ENCODE results near the gene DAD1. TPM values are rescaled to one million over a fixed set of nuclear protein-coding genes. Genes with fewer than 3 reads are reported as not detected.

Gene DAD1
- total RNA-seq, 1 donor from 2014 or later, result 223 TPM

GRCh38 chr14:22547948-22548750, 40.9 kb downstream of the DAD1 start:
- peaks cover 67% of the 10 kb centered on the region for H3K4me1 Mint-ChIP-seq (ENCODE audit: unreplicated experiment)
- H3K27ac Mint-ChIP-seq (ENCODE audit: unreplicated experiment), result peak overlapping the region; percentile 54
- H3K36me3 Mint-ChIP-seq (ENCODE audit: unreplicated experiment), result no peaks in the 10 kb centered on the region
- H3K9me3 Mint-ChIP-seq (ENCODE audit: unreplicated experiment), result no peaks in the 10 kb centered on the region
- no peak for DNase-seq (ENCODE audit: extremely low spot score, unreplicated experiment)
- no peak for TF ChIP-seq CTCF (IDR thresholded peaks at IDR 0.05)
- no peak overlapping the region for H3K4me3 Mint-ChIP-seq (ENCODE audit: unreplicated experiment)
- no peaks in the 10 kb centered on the region for H3K27me3 Mint-ChIP-seq (ENCODE audit: unreplicated experiment)

DNA sequence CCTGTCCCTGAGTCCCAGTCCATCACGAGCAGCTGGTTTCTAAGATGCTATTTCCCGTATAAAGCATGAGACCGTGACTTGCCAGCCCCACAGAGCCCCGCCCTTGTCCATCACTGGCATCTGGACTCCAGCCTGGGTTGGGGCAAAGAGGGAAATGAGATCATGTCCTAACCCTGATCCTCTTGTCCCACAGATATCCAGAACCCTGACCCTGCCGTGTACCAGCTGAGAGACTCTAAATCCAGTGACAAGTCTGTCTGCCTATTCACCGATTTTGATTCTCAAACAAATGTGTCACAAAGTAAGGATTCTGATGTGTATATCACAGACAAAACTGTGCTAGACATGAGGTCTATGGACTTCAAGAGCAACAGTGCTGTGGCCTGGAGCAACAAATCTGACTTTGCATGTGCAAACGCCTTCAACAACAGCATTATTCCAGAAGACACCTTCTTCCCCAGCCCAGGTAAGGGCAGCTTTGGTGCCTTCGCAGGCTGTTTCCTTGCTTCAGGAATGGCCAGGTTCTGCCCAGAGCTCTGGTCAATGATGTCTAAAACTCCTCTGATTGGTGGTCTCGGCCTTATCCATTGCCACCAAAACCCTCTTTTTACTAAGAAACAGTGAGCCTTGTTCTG, 41.6 kb downstream of the DAD1 start:
- no peaks in the 10 kb centered on the region for H3K36me3 Mint-ChIP-seq (ENCODE audit: unreplicated experiment)
- peak overlapping the region; percentile 94 for H3K27ac Mint-ChIP-seq (ENCODE audit: unreplicated experiment)
- DNase-seq (ENCODE audit: extremely low spot score, unreplicated experiment), result no peak
- no peak overlapping the region for H3K4me3 Mint-ChIP-seq (ENCODE audit: unreplicated experiment)
- no peak for TF ChIP-seq CTCF (IDR thresholded peaks at IDR 0.05)
- peaks cover 67% of the 10 kb centered on the region for H3K4me1 Mint-ChIP-seq (ENCODE audit: unreplicated experiment)
- no peaks in the 10 kb centered on the region for H3K27me3 Mint-ChIP-seq (ENCODE audit: unreplicated experiment)
- H3K9me3 Mint-ChIP-seq (ENCODE audit: unreplicated experiment), result no peaks in the 10 kb centered on the region

DNA sequence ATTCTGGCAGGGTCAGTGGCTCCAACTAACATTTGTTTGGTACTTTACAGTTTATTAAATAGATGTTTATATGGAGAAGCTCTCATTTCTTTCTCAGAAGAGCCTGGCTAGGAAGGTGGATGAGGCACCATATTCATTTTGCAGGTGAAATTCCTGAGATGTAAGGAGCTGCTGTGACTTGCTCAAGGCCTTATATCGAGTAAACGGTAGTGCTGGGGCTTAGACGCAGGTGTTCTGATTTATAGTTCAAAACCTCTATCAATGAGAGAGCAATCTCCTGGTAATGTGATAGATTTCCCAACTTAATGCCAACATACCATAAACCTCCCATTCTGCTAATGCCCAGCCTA, 42.3 kb downstream of the DAD1 start:
- no peak for TF ChIP-seq CTCF (IDR thresholded peaks at IDR 0.05)
- H3K4me3 Mint-ChIP-seq (ENCODE audit: unreplicated experiment), result no peak overlapping the region
- peak overlapping the region; percentile 94 for H3K27ac Mint-ChIP-seq (ENCODE audit: unreplicated experiment)
- H3K36me3 Mint-ChIP-seq (ENCODE audit: unreplicated experiment), result no peaks in the 10 kb centered on the region
- peaks cover 63% of the 10 kb centered on the region for H3K4me1 Mint-ChIP-seq (ENCODE audit: unreplicated experiment)
- no peaks in the 10 kb centered on the region for H3K9me3 Mint-ChIP-seq (ENCODE audit: unreplicated experiment)
- no peaks in the 10 kb centered on the region for H3K27me3 Mint-ChIP-seq (ENCODE audit: unreplicated experiment)
- no peak for DNase-seq (ENCODE audit: extremely low spot score, unreplicated experiment)

GRCh38 chr14:22545842-22546721, 42.9 kb downstream of the DAD1 start:
- Mint-ChIP-seq H3K9me3 (ENCODE audit: unreplicated experiment) (no peaks in the 10 kb centered on the region), H3K27me3 (ENCODE audit: unreplicated experiment) (no peaks in the 10 kb centered on the region), H3K36me3 (ENCODE audit: unreplicated experiment) (no peaks in the 10 kb centered on the region), H3K4me3 (ENCODE audit: unreplicated experiment) (peak overlapping the region; percentile 16), H3K27ac (ENCODE audit: unreplicated experiment) (peak overlapping the region; percentile 94), H3K4me1 (ENCODE audit: unreplicated experiment) (peaks cover 57% of the 10 kb centered on the region)
- no peak for TF ChIP-seq CTCF (IDR thresholded peaks at IDR 0.05)
- DNase-seq (ENCODE audit: extremely low spot score, unreplicated experiment), result no peak
